ENCODE measurements around the gene MEF2A.

The MEF2A gene

DNA sequence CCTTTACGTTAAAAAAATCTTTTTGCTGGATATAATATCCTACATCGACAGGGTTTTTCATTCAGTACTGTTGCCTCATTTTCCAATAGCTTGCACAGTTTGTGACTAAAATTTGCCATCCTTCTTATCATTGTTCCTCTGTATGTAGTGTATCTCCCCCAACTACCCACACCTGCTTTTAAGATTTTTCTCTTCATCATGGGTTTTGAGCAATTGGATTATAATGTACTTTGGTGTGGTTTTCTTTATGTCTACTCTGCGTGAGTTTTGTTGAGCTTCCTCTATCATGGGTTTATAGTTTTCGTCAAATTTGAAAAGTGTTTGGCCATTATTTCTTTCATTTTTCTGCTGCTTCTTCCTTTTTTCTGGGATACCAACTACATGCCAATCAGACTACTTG is 39.6 kb upstream of the MEF2A start:
- DNase-seq (no peak), ATAC-seq (ENCODE audit: insufficient read depth, low read depth) (peak; percentile 89)
- H3K36me3 ChIP-seq (ENCODE audit: insufficient read depth, low read length) = no peaks in the 10 kb centered on the region
- H3K27me3 ChIP-seq (ENCODE audit: insufficient read depth, low read length, poor library complexity) = no peaks in the 10 kb centered on the region
- peaks cover 6% of the 10 kb centered on the region for H3K9me3 ChIP-seq (ENCODE audit: insufficient read depth, low read length, severe bottlenecking)
- H3K4me2 ChIP-seq (ENCODE audit: insufficient read depth, low read length) = peak overlapping the region; percentile 36
- no peaks in the 10 kb centered on the region for H3K79me2 ChIP-seq (ENCODE audit: insufficient read depth, low read length)
- TF ChIP-seq, protein P1, sequence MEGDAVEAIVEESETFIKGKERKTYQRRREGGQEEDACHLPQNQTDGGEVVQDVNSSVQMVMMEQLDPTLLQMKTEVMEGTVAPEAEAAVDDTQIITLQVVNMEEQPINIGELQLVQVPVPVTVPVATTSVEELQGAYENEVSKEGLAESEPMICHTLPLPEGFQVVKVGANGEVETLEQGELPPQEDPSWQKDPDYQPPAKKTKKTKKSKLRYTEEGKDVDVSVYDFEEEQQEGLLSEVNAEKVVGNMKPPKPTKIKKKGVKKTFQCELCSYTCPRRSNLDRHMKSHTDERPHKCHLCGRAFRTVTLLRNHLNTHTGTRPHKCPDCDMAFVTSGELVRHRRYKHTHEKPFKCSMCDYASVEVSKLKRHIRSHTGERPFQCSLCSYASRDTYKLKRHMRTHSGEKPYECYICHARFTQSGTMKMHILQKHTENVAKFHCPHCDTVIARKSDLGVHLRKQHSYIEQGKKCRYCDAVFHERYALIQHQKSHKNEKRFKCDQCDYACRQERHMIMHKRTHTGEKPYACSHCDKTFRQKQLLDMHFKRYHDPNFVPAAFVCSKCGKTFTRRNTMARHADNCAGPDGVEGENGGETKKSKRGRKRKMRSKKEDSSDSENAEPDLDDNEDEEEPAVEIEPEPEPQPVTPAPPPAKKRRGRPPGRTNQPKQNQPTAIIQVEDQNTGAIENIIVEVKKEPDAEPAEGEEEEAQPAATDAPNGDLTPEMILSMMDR (IDR thresholded peaks at IDR 0.05; ENCODE audit: borderline replicate concordance, extremely low read depth, low read length, poor library complexity, severe bottlenecking) = no peak
- no peak for TF ChIP-seq EZH2 (IDR thresholded peaks at IDR 0.05; ENCODE audit: borderline replicate concordance, low read depth, low read length, severe bottlenecking)
- peak overlapping the region; percentile 64 for H2AFZ ChIP-seq (ENCODE audit: low read depth, low read length)
- peaks cover 30% of the 10 kb centered on the region for H3K4me1 ChIP-seq (ENCODE audit: insufficient read depth, low read length)
- H3K4me3 ChIP-seq (ENCODE audit: low read depth in 1 of 2, low read length in 2 of 2) = no peak overlapping the region
- H3K9ac ChIP-seq (ENCODE audit: low read depth, low read length) = no peak overlapping the region
- H3K27ac ChIP-seq (ENCODE audit: low read length) = peak overlapping the region; percentile 70
- H4K20me1 ChIP-seq (ENCODE audit: insufficient read depth, low read length) = no peaks in the 10 kb centered on the region

- Histone ChIP-seq H3K27ac (ENCODE audit: low read length) (peak overlapping the region; percentile 70), H3K4me2 (ENCODE audit: insufficient read depth, low read length) (peak overlapping the region; percentile 36), H3K36me3 (ENCODE audit: insufficient read depth, low read length) (no peaks in the 10 kb centered on the region), H3K9ac (ENCODE audit: low read depth, low read length) (no peak overlapping the region), H3K79me2 (ENCODE audit: insufficient read depth, low read length) (no peaks in the 10 kb centered on the region), H2AFZ (ENCODE audit: low read depth, low read length) (peak overlapping the region; percentile 64), H3K4me3 (ENCODE audit: low read depth in 1 of 2, low read length in 2 of 2) (no peak overlapping the region), H3K27me3 (ENCODE audit: insufficient read depth, low read length, poor library complexity) (no peaks in the 10 kb centered on the region), H3K9me3 (ENCODE audit: insufficient read depth, low read length, severe bottlenecking) (peaks cover 6% of the 10 kb centered on the region), H4K20me1 (ENCODE audit: insufficient read depth, low read length) (no peaks in the 10 kb centered on the region), H3K4me1 (ENCODE audit: insufficient read depth, low read length) (peaks cover 30% of the 10 kb centered on the region)
- ATAC-seq (ENCODE audit: insufficient read depth, low read depth) (no peak), DNase-seq (no peak)
- TF ChIP-seq EZH2 (IDR thresholded peaks at IDR 0.05; ENCODE audit: borderline replicate concordance, low read depth, low read length, severe bottlenecking) = no peak
- TF ChIP-seq, protein P1 (IDR thresholded peaks at IDR 0.05; ENCODE audit: borderline replicate concordance, extremely low read depth, low read length, poor library complexity, severe bottlenecking) = no peak
These were observed 39.1 kb upstream of the MEF2A start for GRCh38 chr15:99526671-99527070.

DNA sequence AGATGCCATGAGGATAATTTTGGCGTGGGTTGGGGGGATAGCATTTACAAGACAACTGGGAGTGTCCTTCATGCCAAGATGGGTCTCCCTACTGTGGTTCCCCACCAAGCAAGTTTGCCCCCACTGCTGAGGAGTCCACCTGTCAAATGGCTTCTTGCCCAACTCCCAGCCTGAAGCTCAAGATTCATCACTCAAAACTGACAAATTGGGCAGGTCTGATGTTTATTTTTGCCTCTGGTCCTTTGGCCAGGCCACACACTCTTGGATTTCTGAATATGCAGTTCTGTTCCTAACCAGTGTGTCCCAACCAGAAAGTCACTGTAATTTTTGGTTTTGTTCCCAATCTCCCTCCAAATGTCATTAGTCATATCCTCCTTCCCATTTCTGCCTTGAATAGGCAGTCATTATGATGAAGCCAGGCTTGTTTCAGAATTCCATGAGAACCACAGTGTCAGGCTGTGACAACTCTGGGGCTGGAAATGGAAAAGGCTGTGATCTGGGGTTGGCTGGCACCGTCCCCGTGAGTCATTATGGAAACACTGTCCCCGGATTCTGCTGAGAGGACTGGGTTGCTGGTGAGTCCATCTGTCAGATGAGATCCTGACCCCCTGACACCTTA is 29.3 kb upstream of the MEF2A start:
- TF ChIP-seq EZH2 (IDR thresholded peaks at IDR 0.05; ENCODE audit: borderline replicate concordance, low read depth, low read length, severe bottlenecking) = no peak
- TF ChIP-seq, protein P1 (IDR thresholded peaks at IDR 0.05; ENCODE audit: borderline replicate concordance, extremely low read depth, low read length, poor library complexity, severe bottlenecking) = no peak
- Histone ChIP-seq H3K9ac (ENCODE audit: low read depth, low read length) (no peak overlapping the region), H3K9me3 (ENCODE audit: insufficient read depth, low read length, severe bottlenecking) (no peaks in the 10 kb centered on the region), H3K4me3 (ENCODE audit: low read depth in 1 of 2, low read length in 2 of 2) (no peak overlapping the region), H3K4me2 (ENCODE audit: insufficient read depth, low read length) (no peak overlapping the region), H3K36me3 (ENCODE audit: insufficient read depth, low read length) (no peaks in the 10 kb centered on the region), H3K27ac (ENCODE audit: low read length) (no peak overlapping the region), H3K79me2 (ENCODE audit: insufficient read depth, low read length) (no peaks in the 10 kb centered on the region), H3K27me3 (ENCODE audit: insufficient read depth, low read length, poor library complexity) (no peaks in the 10 kb centered on the region), H3K4me1 (ENCODE audit: insufficient read depth, low read length) (no peaks in the 10 kb centered on the region), H2AFZ (ENCODE audit: low read depth, low read length) (no peak overlapping the region), H4K20me1 (ENCODE audit: insufficient read depth, low read length) (no peaks in the 10 kb centered on the region)
- ATAC-seq (ENCODE audit: insufficient read depth, low read depth) = no peak
- no peak for DNase-seq
